HG02678 (cell line): Measurements from ENCODE around the gene ALG14.
"Not testable (repeated sequence)": the region's sequence is repeated elsewhere in the genome, so short reads cannot be mapped to it uniquely, and the experiment has no call there.

Experiments used
- ATAC-seq: cut with Tn5 transposase; IDR thresholded peaks from one replicate; pipeline ENCODE4 v1.9.1; 2021; ENCODE audit warnings: mild to moderate bottlenecking, moderate library complexity; ENCODE audit not compliant: unreplicated experiment

Gene ALG14

DNA sequence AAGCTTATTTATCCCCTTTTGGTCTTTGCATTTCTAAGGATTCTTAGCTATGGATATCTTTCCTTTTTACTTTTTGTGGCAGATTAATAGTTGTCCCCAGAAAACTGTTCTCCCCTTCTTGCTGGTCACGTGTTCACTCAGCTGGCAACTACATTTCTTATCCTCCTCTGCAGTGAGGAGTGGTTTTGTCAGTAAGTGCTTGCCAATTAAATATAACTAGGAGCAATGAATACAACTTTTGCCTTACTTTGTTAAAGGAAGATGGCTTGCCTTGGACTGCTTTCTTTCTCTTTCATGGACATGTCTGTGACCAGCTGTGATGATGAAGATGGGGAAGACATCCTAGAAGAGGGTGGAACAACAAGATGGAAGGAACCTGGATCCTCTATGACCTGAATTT, 15.6 kb upstream of the ALG14 start:
- ATAC-seq = no peak

- no peak for ATAC-seq
Measured at GRCh38 chr1:95086949-95087533, 14.3 kb upstream of the ALG14 start.

- no peak for ATAC-seq
Measured at GRCh38 chr1:95085376-95085775, 12.6 kb upstream of the ALG14 start.

- ATAC-seq = peak; percentile 87
Measured at GRCh38 chr1:95084317-95085176, 11.8 kb upstream of the ALG14 start.

GRCh38 chr1:95080879-95081278, 8.1 kb upstream of the ALG14 start:
- no peak for ATAC-seq

DNA sequence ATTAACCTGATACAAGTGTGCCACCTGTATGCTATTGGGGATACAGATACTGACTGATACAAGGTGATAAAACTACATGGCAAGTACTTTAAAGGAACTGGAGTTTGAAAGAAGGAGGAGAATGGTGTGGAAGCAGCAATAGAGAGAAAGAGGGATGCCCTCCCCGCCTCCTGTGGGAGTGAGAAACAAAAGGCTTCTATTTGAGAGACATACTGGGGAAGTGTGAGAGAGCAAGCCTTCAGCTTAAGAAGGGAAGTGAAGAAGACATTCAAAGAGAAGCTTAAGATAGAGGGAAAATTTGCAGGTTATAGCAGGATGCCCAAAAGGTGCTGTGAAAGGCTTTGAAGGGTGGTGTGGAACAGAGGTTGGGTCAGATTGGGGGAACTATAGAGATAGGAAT, 7.7 kb upstream of the ALG14 start:
- ATAC-seq = no peak

GRCh38 chr1:95076034-95076433, 3.3 kb upstream of the ALG14 start:
- ATAC-seq = no peak

DNA sequence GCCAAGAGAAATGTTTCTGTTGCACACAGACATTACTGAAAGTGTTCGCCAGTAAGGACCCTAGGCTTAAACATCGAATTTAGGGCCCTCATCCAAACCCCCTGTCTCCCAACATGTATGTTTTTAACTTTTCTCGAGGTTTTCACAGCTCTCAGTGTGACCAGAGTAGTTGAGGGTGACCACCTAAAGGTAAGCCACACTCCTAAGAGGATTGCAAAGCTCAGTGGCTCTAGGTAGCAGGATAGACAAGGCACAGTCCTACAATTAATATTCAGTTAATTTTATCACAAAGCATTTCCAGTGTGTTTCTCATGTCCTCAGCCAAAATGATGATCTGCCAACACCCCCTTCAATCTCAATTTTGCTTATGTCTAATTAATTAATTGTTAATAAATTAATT, 695 bp upstream of the ALG14 start:
- no peak for ATAC-seq

GRCh38 chr1:95072117-95072516, 634 bp downstream of the ALG14 start:
- no peak for ATAC-seq

DNA sequence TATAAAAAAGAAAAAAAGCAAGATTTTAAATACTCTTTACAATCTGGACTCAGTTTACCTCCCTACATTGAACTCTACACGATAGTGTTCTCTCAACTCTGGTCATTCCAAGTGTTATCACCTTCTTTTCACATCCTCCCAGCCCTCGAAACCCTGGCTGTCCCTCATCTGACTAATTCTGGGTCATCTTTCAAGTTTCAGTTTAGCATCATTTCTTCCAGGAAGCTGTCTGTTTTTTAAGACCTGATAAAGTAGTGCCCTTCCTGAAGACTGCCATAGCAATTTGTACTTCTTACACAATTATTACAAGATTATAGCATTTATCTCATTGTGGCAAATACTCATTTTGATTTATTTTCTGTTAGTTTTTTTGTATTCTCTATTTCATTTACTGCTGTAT, 1.2 kb downstream of the ALG14 start:
- ATAC-seq = no peak

- no peak for ATAC-seq
Measured at GRCh38 chr1:95069710-95070093, 3.0 kb downstream of the ALG14 start.

GRCh38 chr1:95068956-95069709, 3.6 kb downstream of the ALG14 start:
- no peak for ATAC-seq

DNA sequence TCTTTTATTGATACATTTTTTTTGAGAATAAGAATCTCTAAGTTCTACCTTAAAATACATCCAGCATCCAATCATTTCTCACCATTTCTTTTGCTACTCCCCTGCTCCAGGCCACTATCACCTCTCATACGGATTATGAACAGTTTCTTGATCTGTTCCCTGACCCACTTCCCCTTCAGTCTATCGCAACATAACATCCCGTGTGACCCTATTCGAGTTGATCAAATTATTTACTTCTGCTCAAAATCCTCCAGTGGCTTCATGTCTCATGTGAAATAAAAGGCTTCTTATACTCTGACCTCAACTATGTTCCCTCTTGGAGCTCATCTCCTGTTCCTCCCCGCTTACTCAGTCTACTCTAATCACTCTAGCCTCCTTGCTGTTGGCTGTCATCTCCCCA, 5.2 kb downstream of the ALG14 start:
- no peak for ATAC-seq

- no peak for ATAC-seq
Measured at GRCh38 chr1:95067062-95067461, 5.7 kb downstream of the ALG14 start.

DNA sequence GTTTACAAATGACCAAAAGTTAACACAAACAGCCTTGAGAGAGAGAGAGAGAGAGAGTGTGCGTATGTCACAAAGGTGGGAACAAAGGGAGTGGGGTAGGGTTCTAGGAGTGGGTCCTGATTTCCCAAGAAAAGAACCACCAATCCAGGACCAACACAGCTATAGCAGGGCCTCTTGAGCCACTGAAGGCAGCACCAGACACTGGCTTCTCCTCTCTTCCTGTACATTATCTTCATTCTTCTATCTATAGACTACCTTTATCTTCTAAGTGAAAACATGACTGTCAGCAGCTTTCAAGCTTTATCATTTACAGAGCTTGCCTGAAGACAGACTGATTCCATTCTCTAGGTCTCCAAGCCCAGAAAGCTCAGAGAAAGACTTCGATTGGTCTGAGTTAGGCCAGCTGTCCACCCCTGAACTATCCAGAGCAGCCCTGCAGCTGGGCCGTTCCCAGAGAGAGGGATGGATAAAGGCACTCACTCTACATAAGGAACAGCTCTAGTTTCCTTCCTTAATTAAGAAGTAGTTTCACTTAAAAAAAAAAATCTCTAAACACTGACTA, 11.2 kb downstream of the ALG14 start:
- ATAC-seq = no peak

- no peak for ATAC-seq
Measured at GRCh38 chr1:95058974-95059373, 13.8 kb downstream of the ALG14 start.

- ATAC-seq = no peak
Measured at GRCh38 chr1:95057351-95057750, 15.4 kb downstream of the ALG14 start.

GRCh38 chr1:95049935-95050334, 22.8 kb downstream of the ALG14 start:
- ATAC-seq = no peak

GRCh38 chr1:95048317-95048716, 24.4 kb downstream of the ALG14 start:
- ATAC-seq = no peak

DNA sequence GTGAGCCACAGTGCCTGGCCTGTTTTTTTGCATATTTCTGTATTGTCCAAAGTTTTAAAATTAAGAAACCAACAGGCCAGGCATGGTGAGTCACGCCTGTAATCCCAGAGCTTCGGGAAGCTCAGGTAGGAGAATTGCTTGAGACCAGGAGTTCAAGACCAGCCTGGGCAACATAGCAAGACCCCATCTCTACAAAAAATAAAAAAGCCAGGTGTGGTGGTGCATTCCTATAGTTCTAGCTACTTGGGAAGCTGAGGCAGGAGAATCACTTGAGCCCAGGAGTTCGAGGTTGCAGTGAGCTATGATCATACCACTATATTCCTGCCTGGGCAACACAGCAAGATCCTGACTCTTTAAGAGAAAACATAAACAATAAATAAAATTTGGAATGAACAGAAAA, 25.1 kb downstream of the ALG14 start:
- ATAC-seq = not testable (repeated sequence)

DNA sequence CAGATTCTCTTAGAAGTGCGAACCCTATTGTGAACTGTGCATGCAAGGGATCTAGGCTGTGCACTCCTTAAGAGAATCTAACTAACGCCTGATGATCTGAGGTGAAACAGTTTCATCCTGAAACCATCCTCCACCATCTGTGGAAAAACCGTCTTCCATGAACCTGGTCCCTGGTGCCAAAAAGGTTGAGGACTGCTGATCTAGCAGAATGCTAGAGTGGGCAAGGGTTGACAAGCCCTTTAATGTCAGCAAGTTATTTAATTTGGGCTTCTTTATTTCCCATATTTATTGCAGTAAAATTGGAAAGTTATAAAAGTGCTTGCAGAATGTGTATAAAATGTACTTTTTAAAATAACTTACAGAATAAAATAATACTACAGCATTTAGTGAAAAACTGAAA, 26.4 kb downstream of the ALG14 start:
- no peak for ATAC-seq
